SK-N-SH (cell line): ENCODE data around the gene GNAS. TPM values are rescaled to one million over a fixed set of nuclear protein-coding genes. Genes with fewer than 3 reads are reported as not detected.
"Not testable (repeated sequence)": the region's sequence is repeated elsewhere in the genome, so short reads cannot be mapped to it uniquely, and the experiment has no call there.

Source experiments
- CTCF ChIA-PET: fragments of 300-600, 350-600 bp; formaldehyde crosslinking; extraction: SDS; loops from one replicate; lab custom pipeline; 2021; lab: Yijun Ruan, JAX
- POLR2A ChIA-PET: fragments of 350-600 bp; sonication (Branson Sonifier 250); formaldehyde crosslinking; extraction: SDS; loops from one replicate; lab custom pipeline; 2020; ENCODE audit warnings: antibody characterized with exemption, inconsistent platforms; lab: Yijun Ruan, JAX
- DNase-seq: peaks from one replicate; pipeline ENCODE4 v3.0.0; 2012
- H2AFZ ChIP-seq: fragments of 200-600 bp; sonication (generic); 2 replicates; pipeline ENCODE4 v1.8.1; 2016; ENCODE audit warnings: antibody characterized with exemption, mild to moderate bottlenecking, low read depth
- H3F3A ChIP-seq: fragments of 200-600 bp; sonication (generic); replicated peaks from 2 replicates; pipeline ENCODE3; 2016; ENCODE audit warnings: antibody characterized with exemption, mild to moderate bottlenecking; ENCODE audit not compliant: insufficient read depth
- H3K27ac ChIP-seq, 2 experiments: fragments of 200-500 bp in 1 of 2; fragments of 200-600 bp in 1 of 2; sonication (Bioruptor generic) in 1 of 2; sonication (generic), shearing (Covaris generic) in 1 of 2; 2 replicates each; pipeline versions ENCODE4 v1.5.1 to v1.6.1; 2014 to 2016; ENCODE audit warnings: low read depth in 2 of 2, inconsistent platforms in 1 of 2, low read length in 1 of 2, mild to moderate bottlenecking in 1 of 2, mixed read lengths in 1 of 2
- H3K27me3 ChIP-seq: fragments of 200-600 bp; sonication (generic), shearing (Covaris generic); 2 replicates; pipeline ENCODE4 v1.6.1; 2016; ENCODE audit warnings: mixed run types; ENCODE audit not compliant: insufficient read depth
- H3K36me3 ChIP-seq, 2 experiments: fragments of 200-500 bp in 1 of 2; fragments of 200-600 bp in 1 of 2; sonication (Bioruptor generic) in 1 of 2; sonication (generic) in 1 of 2; replicated peaks in 1 of 2; 2 replicates each; pipeline versions ENCODE3 to v1.5.1; 2014 to 2016; ENCODE audit warnings: low read length in 1 of 2, mild to moderate bottlenecking in 1 of 2; ENCODE audit not compliant: insufficient read depth in 2 of 2, control insufficient read depth in 1 of 2
- H3K4me1 ChIP-seq, 2 experiments: fragments of 200-500 bp in 1 of 2; fragments of 200-600 bp in 1 of 2; sonication (Bioruptor generic) in 1 of 2; sonication (generic), shearing (Covaris generic) in 1 of 2; 2 replicates each; pipeline versions ENCODE4 v1.5.1 to v1.6.1; 2014 to 2016; ENCODE audit warnings: low read depth in 1 of 2, low read length in 1 of 2, mixed run types in 1 of 2; ENCODE audit not compliant: insufficient read depth in 2 of 2, control insufficient read depth in 1 of 2
- H3K4me2 ChIP-seq: fragments of 200-600 bp; sonication (generic), shearing (Covaris generic); 2 replicates; pipeline ENCODE4 v1.6.1; 2017; ENCODE audit warnings: mixed run types
- H3K4me3 ChIP-seq, 2 experiments: fragments of 200-500 bp in 1 of 2; fragments of 200-600 bp in 1 of 2; sonication (Bioruptor generic) in 1 of 2; sonication (generic), shearing (Covaris generic) in 1 of 2; 2 replicates each; pipeline versions ENCODE4 v1.5.1 to v1.8.1; 2014 to 2016; ENCODE audit warnings: low read depth in 2 of 2, inconsistent platforms in 1 of 2, low read length in 1 of 2, mild to moderate bottlenecking in 1 of 2, mixed read lengths in 1 of 2, moderate library complexity in 1 of 2
- H3K79me2 ChIP-seq: fragments of 200-600 bp; sonication (generic); 2 replicates; pipeline ENCODE4 v1.8.1; 2017; ENCODE audit warnings: mild to moderate bottlenecking; ENCODE audit not compliant: insufficient read depth
- H3K9ac ChIP-seq: fragments of 200-600 bp; sonication (generic); 2 replicates; pipeline ENCODE4 v1.6.1; 2017; ENCODE audit warnings: mixed run types
- H3K9me2 ChIP-seq: fragments of 200-600 bp; sonication (generic); 2 replicates; pipeline ENCODE4 v1.6.1; 2017; ENCODE audit warnings: mixed run types
- H3K9me3 ChIP-seq: fragments of 200-600 bp; sonication (generic); 2 replicates; pipeline ENCODE4 v1.6.1; 2017; ENCODE audit warnings: mixed run types, mild to moderate bottlenecking, moderate library complexity
- H4K20me1 ChIP-seq: fragments of 200-600 bp; sonication (generic); 2 replicates; pipeline ENCODE4 v1.6.1; 2017; ENCODE audit warnings: mild to moderate bottlenecking, mixed run types; ENCODE audit not compliant: insufficient read depth
- CTCF ChIP-seq: fragments of 200-600 bp; sonication (generic); IDR thresholded peaks from 2 replicates; pipeline ENCODE4 v1.6.1; 2017; ENCODE audit warnings: antibody characterized with exemption, mild to moderate bottlenecking, moderate library complexity
- ELF1 ChIP-seq: IDR thresholded peaks from 2 replicates; pipeline ENCODE4 v1.4.0; 2012
- FOSL2 ChIP-seq: IDR thresholded peaks from 2 replicates; pipeline ENCODE4 v1.4.0; 2012; ENCODE audit warnings: low read depth, mild to moderate bottlenecking, moderate library complexity, borderline replicate concordance
- GABPA ChIP-seq: IDR thresholded peaks from 2 replicates; pipeline ENCODE4 v1.4.0; 2012; ENCODE audit warnings: low read depth, mild to moderate bottlenecking
- GATA2 ChIP-seq: sonication (generic); formaldehyde crosslinking; IDR thresholded peaks from 2 replicates; pipeline ENCODE4 v1.5.0; 2020; ENCODE audit warnings: mild to moderate bottlenecking, missing genetic modification reagents
- JUND ChIP-seq: IDR thresholded peaks from 2 replicates; pipeline ENCODE4 v1.4.0; 2012
- MXI1 ChIP-seq: IDR thresholded peaks from 2 replicates; pipeline ENCODE4 v1.6.1; 2012; ENCODE audit warnings: mild to moderate bottlenecking, low read depth, low read length, improper control_type of control experiment
- POLR2AphosphoS5 ChIP-seq: IDR thresholded peaks from 2 replicates; pipeline ENCODE4 v1.6.1; 2012; ENCODE audit warnings: low read depth, low read length
- RAD21 ChIP-seq: IDR thresholded peaks from 2 replicates; pipeline ENCODE4 v1.6.1; 2012; ENCODE audit warnings: mild to moderate bottlenecking, low read length
- RCOR1 ChIP-seq: fragments of 150-350 bp; IDR thresholded peaks from 2 replicates; pipeline ENCODE4 v1.6.1; 2017; ENCODE audit warnings: antibody characterized with exemption, low read length
- REST ChIP-seq: IDR thresholded peaks from 2 replicates; pipeline ENCODE4 v1.6.1; 2012; ENCODE audit warnings: mild to moderate bottlenecking, low read depth, low read length, moderate library complexity
- TEAD4 ChIP-seq: IDR thresholded peaks from 2 replicates; pipeline ENCODE4 v1.4.0; 2012; ENCODE audit warnings: mild to moderate bottlenecking, borderline replicate concordance; ENCODE audit not compliant: insufficient read depth
- WGBS: methylation state at CpG from one replicate; pipeline ENCODE4 v1.1.6; 2017; ENCODE audit warnings: low lambda C conversion rate; 5-methylcytosine and 5-hydroxymethylcytosine counted together
- polyA plus RNA-seq, 3 experiments: library from polyadenylated mRNA; depleted of rRNA; stranded (reverse); fragments of >200 nt; gene quantifications; 2 replicates each; pipeline ENCODE4 v1.2.3, GENCODE V29; 2012

Gene GNAS
- polyA plus RNA-seq, 1 of the 3 experiments (the other 2 are of a cell fraction), result 1,562 TPM

- H4K20me1 ChIP-seq, DNase-seq, H3K27ac ChIP-seq, H3K9me3 ChIP-seq, H3K4me1 ChIP-seq, H3K4me3 ChIP-seq, H2AFZ ChIP-seq, H3F3A ChIP-seq, H3K4me2 ChIP-seq, POLR2A ChIA-PET, H3K27me3 ChIP-seq, H3K9ac ChIP-seq, H3K9me2 ChIP-seq, H3K79me2 ChIP-seq, H3K36me3 ChIP-seq: not testable (repeated sequence)
- WGBS, result 78% methylated on average over 6 of the region's 6 CpGs
- CTCF ChIA-PET, result interaction anchor here (1.6 kb wide), 1 partner anchor 586 kb away, joined by 4 read pairs; no protein-coding TSS in a partner anchor
Observed at GRCh38 chr20:58820515-58820914, 32.0 kb upstream of the GNAS start.

GRCh38 chr20:58822149-58822548 lies 30.4 kb upstream of the GNAS start:
- Histone ChIP-seq H3K27ac (no peak overlapping the region), H2AFZ (no peak overlapping the region), H3K4me2 (no peak overlapping the region), H3K9ac (no peak overlapping the region), H3F3A (no peaks in the 10 kb centered on the region), H3K36me3 (no peaks in the 10 kb centered on the region), H4K20me1 (no peaks in the 10 kb centered on the region), H3K4me1 (no peaks in the 10 kb centered on the region), H3K79me2 (no peaks in the 10 kb centered on the region), H3K27me3 (no peaks in the 10 kb centered on the region), H3K9me3 (no peaks in the 10 kb centered on the region), H3K4me3 (no peak overlapping the region), H3K9me2 (no peaks in the 10 kb centered on the region)
- POLR2A ChIA-PET, result no interaction called here
- no peak for TF ChIP-seq GATA2 (CRISPR knock-in tag)
- TF ChIP-seq JUND, result no peak
- TF ChIP-seq GABPA, result no peak
- no peak for TF ChIP-seq FOSL2
- no peak for TF ChIP-seq CTCF
- TF ChIP-seq ELF1, result no peak
- TF ChIP-seq RCOR1, result no peak
- TF ChIP-seq TEAD4, result no peak
- TF ChIP-seq POLR2AphosphoS5, result no peak
- 80% methylated on average over 8 of the region's 8 CpGs for WGBS
- DNase-seq, result no peak
- CTCF ChIA-PET, result no interaction called here

GRCh38 chr20:58822748-58823730 lies 29.5 kb upstream of the GNAS start:
- H3K27me3 ChIP-seq, result no peaks in the 10 kb centered on the region
- DNase-seq, result no peak
- H3F3A ChIP-seq, result no peaks in the 10 kb centered on the region
- WGBS, result 83% methylated on average over 16 of the region's 26 CpGs
- no peaks in the 10 kb centered on the region for H3K9me3 ChIP-seq
- no peak overlapping the region for H3K4me2 ChIP-seq
- H3K27ac ChIP-seq, result no peak overlapping the region
- ChIA-PET CTCF (no interaction called here), POLR2A (no interaction called here)
- no peaks in the 10 kb centered on the region for H3K9me2 ChIP-seq
- TF ChIP-seq RAD21, result no peak
- TF ChIP-seq MXI1, result no peak
- TF ChIP-seq REST, result no peak
- no peak for TF ChIP-seq JUND
- no peaks in the 10 kb centered on the region for H4K20me1 ChIP-seq
- no peaks in the 10 kb centered on the region for H3K79me2 ChIP-seq
- no peaks in the 10 kb centered on the region for H3K36me3 ChIP-seq
- no peak overlapping the region for H3K4me3 ChIP-seq
- H2AFZ ChIP-seq, result no peak overlapping the region
- H3K4me1 ChIP-seq, result no peaks in the 10 kb centered on the region
- H3K9ac ChIP-seq, result no peak overlapping the region
